HL-60/S4 (cell line): Measurements from ENCODE around the gene PABPC1L.

Experiments
- in situ Hi-C: fragments of 300-500 bp; cut with MboI; formaldehyde crosslinking; loops from 2 replicates; pipeline ENCODE4 v1.14.3; 2022; ENCODE audit warnings: low sequenced_read_pairs

The PABPC1L gene

GRCh38 chr20:44942264-44942973 lies 32.6 kb downstream of the PABPC1L start:
- in situ Hi-C loops: no loop called here

- in situ Hi-C loops: no loop called here
Measured at GRCh38 chr20:44943828-44944227, 34.0 kb downstream of the PABPC1L start.

GRCh38 chr20:44945261-44945660 lies 35.4 kb downstream of the PABPC1L start:
- in situ Hi-C loops: no loop called here

GRCh38 chr20:44946271-44946852 lies 36.5 kb downstream of the PABPC1L start:
- in situ Hi-C loops: no loop called here

- in situ Hi-C loops: no loop called here
Measured at GRCh38 chr20:44948107-44948506, 38.2 kb downstream of the PABPC1L start.

- in situ Hi-C loops: no loop called here
Measured at GRCh38 chr20:44948513-44948912, 38.7 kb downstream of the PABPC1L start.

- in situ Hi-C loops: no loop called here
Measured at GRCh38 chr20:44950368-44950767, 40.5 kb downstream of the PABPC1L start.

- in situ Hi-C loops: no loop called here
Measured at GRCh38 chr20:44952731-44953130, 42.9 kb downstream of the PABPC1L start.

GRCh38 chr20:44954211-44954610 lies 44.4 kb downstream of the PABPC1L start:
- in situ Hi-C loops: no loop called here

- in situ Hi-C loops: no loop called here
Measured at GRCh38 chr20:44955270-44955669, 45.4 kb downstream of the PABPC1L start.

- in situ Hi-C loops: no loop called here
Measured at GRCh38 chr20:44956410-44956809, 46.5 kb downstream of the PABPC1L start.

- in situ Hi-C loops: no loop called here
Measured at GRCh38 chr20:44958276-44958675, 48.4 kb downstream of the PABPC1L start.

GRCh38 chr20:44959082-44959637 lies 49.3 kb downstream of the PABPC1L start:
- in situ Hi-C loops: no loop called here

- in situ Hi-C loops: no loop called here
Measured at GRCh38 chr20:44959638-44960102, 49.8 kb downstream of the PABPC1L start.

- in situ Hi-C loops: no loop called here
Measured at GRCh38 chr20:44960103-44960852, 50.4 kb downstream of the PABPC1L start, which contains the start of gene TOMM34. Gene TOMM34 (minus strand): TSS chr20:44960397. CDS start chr20:44960333, 64 bp downstream.

GRCh38 chr20:44961011-44961869 lies 51.4 kb downstream of the PABPC1L start:
- in situ Hi-C loops: no loop called here

GRCh38 chr20:44961870-44962267 lies 52.0 kb downstream of the PABPC1L start:
- in situ Hi-C loops: no loop called here

GRCh38 chr20:44962483-44962882 lies 52.6 kb downstream of the PABPC1L start:
- in situ Hi-C loops: no loop called here

- in situ Hi-C loops: no loop called here
Measured at GRCh38 chr20:44963325-44964215, 53.7 kb downstream of the PABPC1L start.

- in situ Hi-C loops: no loop called here
Measured at GRCh38 chr20:44965651-44966029, 55.8 kb downstream of the PABPC1L start.
